ENCODE measurements around the gene MTHFD1L. TPM values are rescaled to one million over a fixed set of nuclear protein-coding genes. Genes with fewer than 3 reads are reported as not detected.

Gene MTHFD1L
- total and polyA plus RNA-seq, 2 donors (not counting 3 experiments of a cell fraction or from before 2014, with no cell fraction given), result 40.2 to 120 TPM

- BruUV-seq (replicated peaks), result no TSS peak
- Histone ChIP-seq H3K27ac (ENCODE audit: insufficient read depth, low read depth, low read length) (no peak overlapping the region), H2AFZ (ENCODE audit: low read depth, low read length) (no peak overlapping the region), H3K4me3 (replicated peaks in 1 of 3; ENCODE audit: insufficient read depth in 1 of 3, low read depth in 1 of 3, low read length in 3 of 3) (no peak overlapping the region), H3K4me1 (ENCODE audit: control insufficient read depth, extremely low read depth, insufficient read depth, low read length) (no peaks in the 10 kb centered on the region), H3K27me3 (ENCODE audit: control insufficient read depth in 2 of 2, insufficient read depth in 2 of 2, low read length in 2 of 2) (peaks cover 0 to 2% of the 10 kb centered on the region in 2 experiments), H3K9me1 (replicated peaks; ENCODE audit: control insufficient read depth, extremely low read depth, insufficient read depth, low read length) (no peaks in the 10 kb centered on the region), H3K4me2 (ENCODE audit: insufficient read depth, low read length) (no peak overlapping the region), H3K79me2 (ENCODE audit: control insufficient read depth, insufficient read depth, low read length) (no peaks in the 10 kb centered on the region), H3K9ac (replicated peaks; ENCODE audit: extremely low read depth, insufficient read depth, low read length) (no peak overlapping the region), H4K20me1 (replicated peaks; ENCODE audit: control insufficient read depth, extremely low read depth, insufficient read depth, low read length) (no peaks in the 10 kb centered on the region), H3K36me3 (ENCODE audit: control insufficient read depth in 2 of 2, extremely low read depth in 1 of 2, insufficient read depth in 2 of 2, low read length in 2 of 2) (peaks cover 0 to 3% of the 10 kb centered on the region in 2 experiments), H3K9me3 (replicated peaks; ENCODE audit: control insufficient read depth, insufficient read depth, low read length) (no peaks in the 10 kb centered on the region)
- dilution Hi-C loops (cut with MboI; ENCODE audit: extremely low pct_ligation_motif_present, low sequenced_read_pairs), result no loop called here
- TF ChIP-seq JUN (IDR thresholded peaks at IDR 0.05; ENCODE audit: borderline replicate concordance, insufficient read depth, insufficient read length, low read depth), result no peak
- no peak for TF ChIP-seq FOS (IDR thresholded peaks at IDR 0.05; ENCODE audit: borderline replicate concordance, insufficient read depth, low read length)
- TF ChIP-seq EZH2 (IDR thresholded peaks at IDR 0.05; ENCODE audit: borderline replicate concordance, low read depth, low read length, severe bottlenecking), result no peak
- no peak for TF ChIP-seq CTCF (IDR thresholded peaks at IDR 0.05; ENCODE audit: extremely low read depth in 1 of 2, insufficient read depth in 1 of 2, low read depth in 1 of 2, low read length in 2 of 2)
- TF ChIP-seq POLR2AphosphoS5 (IDR thresholded peaks at IDR 0.05; ENCODE audit: insufficient read depth, low read depth, low read length), result no peak
- TF ChIP-seq GATA2 (IDR thresholded peaks at IDR 0.05; ENCODE audit: insufficient read depth, insufficient read length, low read depth, low read length), result no peak
- TF ChIP-seq MYC (IDR thresholded peaks at IDR 0.05; ENCODE audit: low read depth, low read length), result no peak
- TF ChIP-seq MAX (IDR thresholded peaks at IDR 0.05; ENCODE audit: insufficient read depth, insufficient read length), result no peak
- no peak for TF ChIP-seq POLR2A (IDR thresholded peaks at IDR 0.05; ENCODE audit: low read depth, low read length)
- DNase-seq (ENCODE audit: low read depth, low spot score) (no peak), FAIRE-seq (no peak)
- intact Hi-C loops (cut with micrococcal nuclease), result no loop called here
- ChIA-PET POLR2A (interaction anchor here (0.7 kb wide), 1 partner anchor 69 kb away, joined by 3 read pairs; no protein-coding TSS in a partner anchor), CTCF (interaction anchor here (1.0 to 1.8 kb wide), 4 partner anchors 9 to 218 kb away, joined by 3 to 6 read pairs (median 3); no protein-coding TSS in a partner anchor)
Observed at GRCh38 chr6:151107897-151108427, 242.5 kb downstream of the MTHFD1L start.
